ENCODE data around the gene PLEKHH1.

GRCh38 chr14:67505254-67505653 is 27.8 kb upstream of the PLEKHH1 start:
- TF ChIP-seq CTCF (IDR thresholded peaks at IDR 0.05; ENCODE audit: poor library complexity) = no peak
- TF ChIP-seq EZH2 (IDR thresholded peaks at IDR 0.05; ENCODE audit: borderline replicate concordance) = no peak
